ENCODE data around the gene SCNN1G. TPM values are rescaled to one million over a fixed set of nuclear protein-coding genes. Genes with fewer than 3 reads are reported as not detected.

The SCNN1G gene
- total RNA-seq, 1 experiment from 2014 or later: 6.3 TPM

- H3K9me2 ChIP-seq (replicated peaks; ENCODE audit: low read length): no peaks in the 10 kb centered on the region
- ChIA-PET POLR2A (ENCODE audit: unreplicated experiment) (no interaction called here), CTCF (no interaction called here)
- H3K4me1 ChIP-seq (ENCODE audit: insufficient read depth, low read length): no peaks in the 10 kb centered on the region
- H3K4me2 ChIP-seq (ENCODE audit: low read length): no peak overlapping the region
- ATAC-seq (no peak), DNase-seq (no peak)
- no peak overlapping the region for H3K9ac ChIP-seq (ENCODE audit: low read length)
- no peaks in the 10 kb centered on the region for H3F3A ChIP-seq (ENCODE audit: low read length, unreplicated experiment)
- intact Hi-C loops (cut with micrococcal nuclease): no loop called here
- TF ChIP-seq EZH2phosphoT487 (IDR thresholded peaks at IDR 0.05; ENCODE audit: borderline replicate concordance, low read length) (no peak), EZH2 (IDR thresholded peaks at IDR 0.05; ENCODE audit: low read length, unreplicated experiment) (no peak), CTCF (conservative IDR thresholded peaks at IDR 0.05; ENCODE audit: low read depth, low read length) (no peak)
- H3K27ac ChIP-seq (ENCODE audit: low read length): no peak overlapping the region
- BruUV-seq (replicated peaks): no TSS peak
- no peaks in the 10 kb centered on the region for H3K36me3 ChIP-seq (ENCODE audit: low read depth, low read length)
- H3K79me2 ChIP-seq (ENCODE audit: low read length): no peaks in the 10 kb centered on the region
- no peak overlapping the region for H2AFZ ChIP-seq (ENCODE audit: low read length)
- no peak overlapping the region for H3K4me3 ChIP-seq (ENCODE audit: low read length)
- no peaks in the 10 kb centered on the region for H4K20me1 ChIP-seq (ENCODE audit: low read length)
- H3K9me3 ChIP-seq (ENCODE audit: low read length): no peaks in the 10 kb centered on the region
- H3K27me3 ChIP-seq (ENCODE audit: low read length): no peaks in the 10 kb centered on the region
Observed at GRCh38 chr16:23175651-23176050, 6.9 kb upstream of the SCNN1G start.

- Histone ChIP-seq H3K36me3 (ENCODE audit: low read depth, low read length) (no peaks in the 10 kb centered on the region), H3K79me2 (ENCODE audit: low read length) (peaks cover 12% of the 10 kb centered on the region), H3K27ac (ENCODE audit: low read length) (no peak overlapping the region), H3K9me3 (ENCODE audit: low read length) (no peaks in the 10 kb centered on the region), H2AFZ (ENCODE audit: low read length) (no peak overlapping the region), H3K4me1 (ENCODE audit: insufficient read depth, low read length) (no peaks in the 10 kb centered on the region), H4K20me1 (ENCODE audit: low read length) (no peaks in the 10 kb centered on the region), H3K9me2 (replicated peaks; ENCODE audit: low read length) (no peaks in the 10 kb centered on the region), H3K4me2 (ENCODE audit: low read length) (no peak overlapping the region), H3K27me3 (ENCODE audit: low read length) (no peaks in the 10 kb centered on the region), H3K9ac (ENCODE audit: low read length) (no peak overlapping the region), H3F3A (ENCODE audit: low read length, unreplicated experiment) (no peaks in the 10 kb centered on the region), H3K4me3 (ENCODE audit: low read length) (no peak overlapping the region)
- CTCF ChIA-PET: interaction anchor here (3.9 kb wide), 1 partner anchor 254 kb away, joined by 21 read pairs; no protein-coding TSS in a partner anchor
- DNase-seq (no peak), ATAC-seq (no peak)
- intact Hi-C loops (cut with micrococcal nuclease): loop anchor here (10.0 kb wide), 1 partner anchor 103 kb away; no protein-coding TSS in a partner anchor
- no TSS peak for BruUV-seq (replicated peaks)
- POLR2A ChIA-PET (ENCODE audit: unreplicated experiment): no interaction called here
- TF ChIP-seq EZH2 (IDR thresholded peaks at IDR 0.05; ENCODE audit: low read length, unreplicated experiment) (no peak), CTCF (conservative IDR thresholded peaks at IDR 0.05; ENCODE audit: low read depth, low read length) (no peak), EZH2phosphoT487 (IDR thresholded peaks at IDR 0.05; ENCODE audit: borderline replicate concordance, low read length) (no peak)
Observed at GRCh38 chr16:23181506-23181905, 1.0 kb upstream of the SCNN1G start.

GRCh38 chr16:23182206-23182678, 303 bp upstream of the SCNN1G start:
- no peak overlapping the region for H3K27ac ChIP-seq (ENCODE audit: low read length)
- H3K4me2 ChIP-seq (ENCODE audit: low read length): peak overlapping the region; percentile 89
- DNase-seq (peak; percentile 88), ATAC-seq (peak; percentile 93)
- H3K36me3 ChIP-seq (ENCODE audit: low read depth, low read length): no peaks in the 10 kb centered on the region
- TF ChIP-seq EZH2 (IDR thresholded peaks at IDR 0.05; ENCODE audit: low read length, unreplicated experiment) (no peak), CTCF (conservative IDR thresholded peaks at IDR 0.05; ENCODE audit: low read depth, low read length) (peak; percentile 82), EZH2phosphoT487 (IDR thresholded peaks at IDR 0.05; ENCODE audit: borderline replicate concordance, low read length) (no peak)
- intact Hi-C loops (cut with micrococcal nuclease): loop anchor here (1.0 to 10.0 kb wide), 3 partner anchors 47 to 253 kb away; no protein-coding TSS in a partner anchor
- no peaks in the 10 kb centered on the region for H3K4me1 ChIP-seq (ENCODE audit: insufficient read depth, low read length)
- peak overlapping the region; percentile 78 for H2AFZ ChIP-seq (ENCODE audit: low read length)
- peaks cover 12% of the 10 kb centered on the region for H3K79me2 ChIP-seq (ENCODE audit: low read length)
- no peaks in the 10 kb centered on the region for H3F3A ChIP-seq (ENCODE audit: low read length, unreplicated experiment)
- H3K9ac ChIP-seq (ENCODE audit: low read length): no peak overlapping the region
- POLR2A ChIA-PET (ENCODE audit: unreplicated experiment): no interaction called here
- H3K4me3 ChIP-seq (ENCODE audit: low read length): peak overlapping the region; percentile 76
- no peaks in the 10 kb centered on the region for H4K20me1 ChIP-seq (ENCODE audit: low read length)
- H3K9me3 ChIP-seq (ENCODE audit: low read length): no peaks in the 10 kb centered on the region
- CTCF ChIA-PET: interaction anchor here (3.9 kb wide), 1 partner anchor 254 kb away, joined by 21 read pairs; no protein-coding TSS in a partner anchor
- H3K27me3 ChIP-seq (ENCODE audit: low read length): no peaks in the 10 kb centered on the region
- no peaks in the 10 kb centered on the region for H3K9me2 ChIP-seq (replicated peaks; ENCODE audit: low read length)
- no TSS peak for BruUV-seq (replicated peaks)
